Cardiac fibroblast (primary cell): ENCODE results near the gene SKAP1.

Experiments used
- DNase-seq, 2 donors: peaks; one replicate each; pipeline versions ENCODE4 v3.0.0 to v3.0.0-alpha.2; 2010; ENCODE audit warnings: low read depth in 2 of 2
- H3K4me3 ChIP-seq, 2 donors: replicated peaks in 1 of 2; 1 replicate in 1 of 2; 2 replicates in 1 of 2; pipeline ENCODE4 v1.5.1; 2011; ENCODE audit warnings: low read depth in 2 of 2, low read length in 2 of 2, mild to moderate bottlenecking in 2 of 2, moderate library complexity in 1 of 2
- TF ChIP-seq, protein P1 (sequence below): IDR thresholded peaks from one replicate; pipeline ENCODE4 v1.5.1; 2011; ENCODE audit warnings: low read depth, mild to moderate bottlenecking, low read length, inconsistent platforms

The SKAP1 gene

DNA sequence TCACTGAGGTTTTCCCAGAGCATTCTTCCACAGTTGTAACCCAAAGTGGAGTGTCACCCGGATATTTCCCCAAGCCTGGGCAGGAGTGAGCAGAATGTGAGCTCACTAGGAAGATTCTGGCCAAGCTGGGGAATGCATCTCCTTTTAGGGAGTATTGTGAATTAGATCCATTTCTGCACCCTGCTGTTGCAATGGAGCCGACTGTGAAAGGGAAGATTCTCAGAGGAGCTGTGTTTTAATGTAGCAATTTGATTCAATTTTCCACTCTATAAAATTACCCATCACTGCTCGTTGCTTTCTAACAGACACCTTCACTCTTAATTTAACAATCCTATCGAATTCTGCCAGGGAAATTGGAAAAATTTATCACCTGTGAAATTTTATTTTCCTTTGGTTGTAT lies 251.7 kb downstream of the SKAP1 start:
- TF ChIP-seq, protein P1, sequence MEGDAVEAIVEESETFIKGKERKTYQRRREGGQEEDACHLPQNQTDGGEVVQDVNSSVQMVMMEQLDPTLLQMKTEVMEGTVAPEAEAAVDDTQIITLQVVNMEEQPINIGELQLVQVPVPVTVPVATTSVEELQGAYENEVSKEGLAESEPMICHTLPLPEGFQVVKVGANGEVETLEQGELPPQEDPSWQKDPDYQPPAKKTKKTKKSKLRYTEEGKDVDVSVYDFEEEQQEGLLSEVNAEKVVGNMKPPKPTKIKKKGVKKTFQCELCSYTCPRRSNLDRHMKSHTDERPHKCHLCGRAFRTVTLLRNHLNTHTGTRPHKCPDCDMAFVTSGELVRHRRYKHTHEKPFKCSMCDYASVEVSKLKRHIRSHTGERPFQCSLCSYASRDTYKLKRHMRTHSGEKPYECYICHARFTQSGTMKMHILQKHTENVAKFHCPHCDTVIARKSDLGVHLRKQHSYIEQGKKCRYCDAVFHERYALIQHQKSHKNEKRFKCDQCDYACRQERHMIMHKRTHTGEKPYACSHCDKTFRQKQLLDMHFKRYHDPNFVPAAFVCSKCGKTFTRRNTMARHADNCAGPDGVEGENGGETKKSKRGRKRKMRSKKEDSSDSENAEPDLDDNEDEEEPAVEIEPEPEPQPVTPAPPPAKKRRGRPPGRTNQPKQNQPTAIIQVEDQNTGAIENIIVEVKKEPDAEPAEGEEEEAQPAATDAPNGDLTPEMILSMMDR, result no peak
- no peak overlapping the region for H3K4me3 ChIP-seq
- no peak for DNase-seq

DNA sequence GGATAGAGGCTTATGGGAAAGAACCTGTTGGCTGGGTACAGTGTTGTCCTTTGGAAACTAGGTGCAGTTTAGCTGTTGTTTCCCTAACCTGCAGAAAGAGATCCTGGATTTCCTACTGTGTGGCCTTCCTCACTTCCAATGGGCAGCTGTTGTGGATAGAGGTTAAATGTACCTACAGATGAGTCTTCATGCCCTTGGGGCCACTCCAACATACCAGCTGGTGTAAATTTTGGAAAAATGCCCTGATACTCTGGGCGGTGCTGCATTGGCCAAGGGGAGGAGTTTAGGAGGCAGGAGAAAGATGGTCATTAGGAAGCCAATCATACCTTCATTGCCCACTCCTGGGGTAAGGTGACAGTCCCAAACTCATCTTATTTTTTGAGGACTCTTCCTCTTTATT lies 252.2 kb downstream of the SKAP1 start:
- TF ChIP-seq, protein P1, result no peak
- no peak for DNase-seq
- H3K4me3 ChIP-seq, result no peak overlapping the region

DNA sequence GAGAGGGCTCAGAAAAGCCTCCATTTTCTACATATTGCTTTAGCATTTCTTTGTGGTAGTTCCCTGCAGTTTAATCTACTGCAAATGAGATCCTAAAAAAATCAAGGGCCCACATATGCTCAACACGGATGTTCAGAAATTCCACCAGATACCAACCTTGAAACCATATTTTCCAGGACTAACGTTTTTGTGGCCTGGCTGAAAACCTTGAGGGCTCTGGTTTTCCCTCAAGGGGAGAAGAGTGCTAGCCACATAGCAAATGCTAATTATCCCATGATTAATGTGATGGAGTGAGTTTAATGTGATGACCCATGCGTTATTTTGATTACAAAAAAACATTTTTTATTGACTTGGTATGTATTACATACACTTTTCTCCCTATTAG lies 253.6 kb downstream of the SKAP1 start:
- DNase-seq, result no peak
- no peak overlapping the region for H3K4me3 ChIP-seq
- TF ChIP-seq, protein P1, result no peak

DNA sequence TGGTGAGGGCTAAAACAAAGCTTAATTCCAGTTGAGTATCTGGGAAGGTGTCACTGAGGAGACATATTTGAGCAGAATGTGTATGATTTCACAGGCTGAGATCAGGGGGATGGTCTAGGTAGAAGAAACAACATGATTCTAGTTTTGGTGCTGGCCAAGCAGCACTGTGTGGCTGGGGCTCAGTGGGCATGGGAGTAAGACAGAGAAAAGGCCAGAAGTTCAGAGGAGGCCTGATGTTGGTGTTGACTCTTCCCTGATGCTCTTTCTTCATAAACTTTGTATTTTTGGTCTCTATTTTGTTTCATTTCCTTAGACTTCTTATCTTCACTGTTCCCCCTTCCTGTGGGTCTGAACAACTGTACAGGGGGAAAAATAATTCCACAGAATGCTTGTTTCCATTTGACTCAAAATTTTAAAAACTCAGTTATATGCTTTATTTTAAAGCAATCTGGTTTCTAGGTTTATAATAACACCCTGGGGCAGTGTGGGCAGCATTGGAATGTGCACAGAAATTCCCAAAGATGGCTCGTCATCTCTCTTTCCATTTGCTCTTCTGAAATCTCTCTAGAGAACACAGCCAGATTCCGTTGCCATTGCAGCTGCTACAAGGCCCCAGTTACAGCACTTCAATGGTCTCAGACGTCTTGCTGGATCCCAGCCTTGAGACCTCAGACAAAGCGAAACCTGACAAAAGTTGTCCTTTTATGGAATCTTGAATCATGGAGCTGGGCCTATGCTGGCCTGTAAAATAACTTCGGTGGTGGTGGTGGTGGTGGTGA lies 254.1 kb downstream of the SKAP1 start:
- DNase-seq, result peak; percentile 41 to 52

DNA sequence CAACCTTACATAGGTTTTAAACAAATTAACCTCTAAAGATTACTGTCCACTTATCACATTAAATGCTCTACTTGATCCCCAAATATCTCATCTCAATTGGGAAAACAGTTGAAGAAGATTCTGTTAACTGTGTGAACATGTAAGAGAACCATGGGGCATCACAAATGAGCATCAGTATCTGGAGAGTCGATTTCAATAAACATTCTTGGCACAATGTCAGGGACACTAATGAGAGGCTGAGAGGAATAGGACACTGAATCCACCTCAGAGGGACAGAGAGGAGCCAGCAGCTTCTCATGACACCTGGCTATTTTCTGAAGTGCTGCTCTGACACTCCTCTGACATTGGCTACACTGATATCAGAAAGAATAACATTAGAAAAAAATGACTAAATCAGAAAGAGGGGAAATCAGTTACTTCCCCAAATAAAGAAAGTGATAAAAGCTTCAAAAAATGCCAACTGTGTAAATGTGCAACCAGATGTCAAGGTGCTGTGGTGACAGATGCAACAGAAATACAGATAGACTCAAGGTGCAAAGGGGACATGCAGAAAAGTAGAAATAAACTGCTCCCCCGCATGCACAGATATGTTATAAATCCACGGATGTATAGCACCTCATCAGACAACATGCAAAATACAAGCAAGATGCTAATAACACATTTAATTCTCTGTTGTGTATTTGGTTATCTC lies 255.0 kb downstream of the SKAP1 start:
- H3K4me3 ChIP-seq, result no peak overlapping the region
- TF ChIP-seq, protein P1, result no peak
- DNase-seq, result no peak

More for the DNA sequence above, 254.1 kb downstream of the SKAP1 start:
- no peak overlapping the region for H3K4me3 ChIP-seq
- TF ChIP-seq, protein P1, result no peak

DNA sequence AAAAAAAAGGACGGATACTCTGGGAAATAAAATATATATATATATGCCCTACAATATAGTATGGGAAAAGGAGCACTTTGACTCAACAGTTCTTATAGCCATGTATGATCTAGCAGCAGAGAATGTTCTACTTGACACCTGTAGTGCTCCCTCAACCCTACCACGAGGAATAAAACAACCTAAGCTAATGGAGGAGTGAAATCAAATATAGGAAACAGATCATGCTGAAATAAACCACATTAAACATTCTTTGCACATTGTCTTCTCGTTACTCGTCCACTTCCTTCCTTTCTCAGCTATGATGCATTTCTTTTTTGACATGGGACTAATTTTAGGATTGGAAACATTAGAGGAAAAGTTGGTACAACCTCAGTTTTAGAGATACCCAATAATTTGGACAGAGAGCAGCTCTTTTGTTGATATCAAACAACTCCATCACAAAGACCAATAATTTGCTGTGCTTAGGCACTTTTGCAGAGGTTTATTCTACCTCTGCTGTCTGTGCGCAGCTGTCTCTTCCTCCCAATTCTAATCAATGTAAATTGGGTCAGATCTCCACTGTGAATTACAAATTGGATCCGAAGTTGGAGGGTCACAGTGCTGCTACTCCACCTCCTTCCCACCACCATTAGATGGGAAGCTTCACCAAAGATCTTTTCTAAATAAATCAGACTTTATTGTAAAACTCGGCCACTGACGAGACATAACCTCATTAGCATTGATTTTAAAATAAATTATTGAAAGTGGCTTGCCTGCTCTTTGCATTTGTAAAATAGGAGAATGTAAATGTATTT lies 256.6 kb downstream of the SKAP1 start:
- no peak for DNase-seq
- TF ChIP-seq, protein P1, result no peak
- no peak overlapping the region for H3K4me3 ChIP-seq
